K562 (cell line): ENCODE measurements around the gene TANGO6.

ENCODE experiments used
- ATF3 ChIP-seq, 2 experiments: fragments of 450-650 bp in 1 of 2; sonication (generic) in 1 of 2; formaldehyde crosslinking in 1 of 2; IDR thresholded peaks in 1 of 2; conservative IDR thresholded peaks in 1 of 2; 2 replicates each; pipeline versions ENCODE4 v1.6.1 to v1.8.1; 2016 to 2023; ENCODE audit warnings: mild to moderate bottlenecking in 2 of 2, moderate library complexity in 2 of 2, inconsistent platforms in 1 of 2, missing genetic modification reagents in 1 of 2
- CTCF ChIP-seq, 3 experiments: IDR thresholded peaks in 2 of 3; conservative IDR thresholded peaks in 1 of 3; 2 replicates each; pipeline ENCODE4 v1.5.1; 2011 to 2012; ENCODE audit warnings: low read length in 3 of 3, mild to moderate bottlenecking in 3 of 3, control low read depth in 2 of 3, improper control_type of control experiment in 1 of 3, inconsistent platforms in 1 of 3, low read depth in 1 of 3, mixed read lengths in 1 of 3, moderate library complexity in 1 of 3; ENCODE audit not compliant: insufficient read depth in 2 of 3
- E2F8 ChIP-seq: fragments of 450-650 bp; IDR thresholded peaks from 2 replicates; pipeline ENCODE4 v1.7.1; 2018; ENCODE audit warnings: mild to moderate bottlenecking, low read depth; ENCODE audit not compliant: partially characterized antibody
- EP300 ChIP-seq: IDR thresholded peaks from 2 replicates; pipeline ENCODE4 v1.6.1; 2012; ENCODE audit warnings: low read length, improper control_type of control experiment
- FOXK2 ChIP-seq, 2 experiments: fragments of 450-650 bp; IDR thresholded peaks in 1 of 2; conservative IDR thresholded peaks in 1 of 2; 2 replicates each; pipeline ENCODE4 v1.6.1; 2016; ENCODE audit warnings: low read depth in 2 of 2, mild to moderate bottlenecking in 1 of 2
- FOXO4 ChIP-seq: fragments of 450-650 bp; formaldehyde crosslinking; IDR thresholded peaks from 2 replicates; pipeline ENCODE4 v1.4.0; 2020; ENCODE audit warnings: mild to moderate bottlenecking, moderate library complexity
- HNRNPLL ChIP-seq: fragments of 200-400 bp; formaldehyde crosslinking; IDR thresholded peaks from 2 replicates; pipeline ENCODE4 v1.6.1; 2017; ENCODE audit warnings: low read length, low read depth, mild to moderate bottlenecking; ENCODE audit not compliant: poor library complexity, severe bottlenecking
- IFI16 ChIP-seq: fragments of 250-450 bp; sonication (Bioruptor Pico); IDR thresholded peaks from 2 replicates; pipeline ENCODE4 v2.1.2; 2022; ENCODE audit warnings: mild to moderate bottlenecking, inconsistent platforms
- MAX ChIP-seq: sonication (generic); formaldehyde crosslinking; IDR thresholded peaks from 2 replicates; pipeline ENCODE4 v1.9.0; 2022; ENCODE audit warnings: mild to moderate bottlenecking, missing genetic modification reagents
- NR3C1 ChIP-seq: sonication (generic); formaldehyde crosslinking; IDR thresholded peaks from 2 replicates; pipeline ENCODE4 v1.8.1; 2022; ENCODE audit warnings: missing genetic modification reagents
- PBX2 ChIP-seq, 2 experiments: IDR thresholded peaks in 1 of 2; conservative IDR thresholded peaks in 1 of 2; 2 replicates each; pipeline ENCODE4 v1.6.1; 2016; ENCODE audit warnings: low read depth in 2 of 2, mild to moderate bottlenecking in 1 of 2, missing compliant biosample characterization in 1 of 2, missing genetic modification characterization in 1 of 2, moderate library complexity in 1 of 2
- POLR2B ChIP-seq: fragments of 450-650 bp; IDR thresholded peaks from 2 replicates; pipeline ENCODE4 v1.6.1; 2018; ENCODE audit warnings: low read depth; ENCODE audit not compliant: partially characterized antibody
- SRF ChIP-seq, 2 experiments: fragments of 250-450, 450-650 bp in 1 of 2; sonication (Bioruptor Pico) in 1 of 2; sonication (generic) in 1 of 2; formaldehyde crosslinking; IDR thresholded peaks; 2 replicates each; pipeline versions ENCODE4 v1.5.0 to v1.5.1; 2020 to 2022; ENCODE audit warnings: mild to moderate bottlenecking in 1 of 2, missing genetic modification reagents in 1 of 2
- ZNF146 ChIP-seq: IDR thresholded peaks from one replicate; pipeline ENCODE4 v1.6.1; 2018; ENCODE audit warnings: missing compliant biosample characterization; ENCODE audit not compliant: unreplicated experiment

GRCh38 chr16:68972013-68972412 lies 128.7 kb downstream of the TANGO6 start:
- no peak for TF ChIP-seq FOXO4
- TF ChIP-seq E2F8: no peak
- TF ChIP-seq PBX2 (CRISPR knock-in tag; IDR thresholded peaks at IDR 0.05; ENCODE audit: low read depth): no peak
- no peak for TF ChIP-seq PBX2 (tag; conservative IDR thresholded peaks at IDR 0.05; ENCODE audit: low read depth)
- no peak for TF ChIP-seq ZNF146
- no peak for TF ChIP-seq MAX (CRISPR knock-in tag)
- TF ChIP-seq POLR2B: no peak
- TF ChIP-seq NR3C1: no peak
- TF ChIP-seq SRF (CRISPR knock-in tag; IDR thresholded peaks at IDR 0.05): no peak
- no peak for TF ChIP-seq IFI16 (CRISPR knock-in tag)
- TF ChIP-seq HNRNPLL: no peak
- TF ChIP-seq ATF3 (IDR thresholded peaks at IDR 0.05): no peak
- no peak for TF ChIP-seq ATF3 (CRISPR knock-in tag; conservative IDR thresholded peaks at IDR 0.05)
- TF ChIP-seq FOXK2 (conservative IDR thresholded peaks at IDR 0.05 in 1 of 2, IDR thresholded peaks at IDR 0.05 in 1 of 2; ENCODE audit: low read depth in 2 of 2): no peak
- no peak for TF ChIP-seq CTCF (IDR thresholded peaks at IDR 0.05 in 2 of 3, conservative IDR thresholded peaks at IDR 0.05 in 1 of 3; ENCODE audit: insufficient read depth in 2 of 3, low read depth in 1 of 3, low read length in 3 of 3)
- no peak for TF ChIP-seq EP300
